ENCODE measurements around the gene ZNF491.
"Not testable (repeated sequence)": the region's sequence is repeated elsewhere in the genome, so short reads cannot be mapped to it uniquely, and the experiment has no call there.

The ZNF491 gene

DNA sequence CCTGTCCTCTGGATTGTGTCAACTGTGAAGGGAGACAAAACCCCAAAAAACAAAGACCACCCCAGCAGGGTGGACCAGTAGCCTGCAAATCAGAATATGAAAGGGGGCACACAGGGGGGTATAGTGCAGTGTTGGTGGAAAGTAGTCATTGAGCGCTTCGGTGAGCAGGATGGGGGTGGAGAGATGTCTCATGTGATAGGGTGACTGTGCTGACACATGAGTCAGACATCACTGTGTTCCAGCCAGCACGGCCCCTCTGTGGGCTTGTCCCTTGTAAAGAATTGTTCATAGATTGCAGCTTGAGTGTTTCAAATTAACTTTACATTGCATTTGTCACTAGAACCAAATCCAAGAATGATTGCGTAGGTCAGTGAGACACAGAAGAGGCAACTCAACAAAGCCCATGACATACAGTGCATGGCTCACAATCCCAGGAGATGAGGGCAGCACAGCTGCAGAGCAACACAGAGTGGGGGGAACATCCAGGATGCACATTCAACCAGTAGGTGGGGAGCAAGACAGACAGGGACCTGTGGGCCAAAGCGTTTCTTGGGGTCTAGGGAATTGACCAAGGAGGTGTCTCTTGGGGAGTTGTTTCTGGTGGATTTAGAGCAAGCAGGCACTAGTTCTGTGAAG, 23.3 kb downstream of the ZNF491 start:
- no peak overlapping the region for H3K4me3 ChIP-seq (ENCODE audit: control insufficient read depth, low read depth, low read length)
- peak; percentile 80 for DNase-seq (ENCODE audit: low read depth)
- TF ChIP-seq, protein P1, sequence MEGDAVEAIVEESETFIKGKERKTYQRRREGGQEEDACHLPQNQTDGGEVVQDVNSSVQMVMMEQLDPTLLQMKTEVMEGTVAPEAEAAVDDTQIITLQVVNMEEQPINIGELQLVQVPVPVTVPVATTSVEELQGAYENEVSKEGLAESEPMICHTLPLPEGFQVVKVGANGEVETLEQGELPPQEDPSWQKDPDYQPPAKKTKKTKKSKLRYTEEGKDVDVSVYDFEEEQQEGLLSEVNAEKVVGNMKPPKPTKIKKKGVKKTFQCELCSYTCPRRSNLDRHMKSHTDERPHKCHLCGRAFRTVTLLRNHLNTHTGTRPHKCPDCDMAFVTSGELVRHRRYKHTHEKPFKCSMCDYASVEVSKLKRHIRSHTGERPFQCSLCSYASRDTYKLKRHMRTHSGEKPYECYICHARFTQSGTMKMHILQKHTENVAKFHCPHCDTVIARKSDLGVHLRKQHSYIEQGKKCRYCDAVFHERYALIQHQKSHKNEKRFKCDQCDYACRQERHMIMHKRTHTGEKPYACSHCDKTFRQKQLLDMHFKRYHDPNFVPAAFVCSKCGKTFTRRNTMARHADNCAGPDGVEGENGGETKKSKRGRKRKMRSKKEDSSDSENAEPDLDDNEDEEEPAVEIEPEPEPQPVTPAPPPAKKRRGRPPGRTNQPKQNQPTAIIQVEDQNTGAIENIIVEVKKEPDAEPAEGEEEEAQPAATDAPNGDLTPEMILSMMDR (conservative IDR thresholded peaks at IDR 0.05; ENCODE audit: control insufficient read depth, insufficient read depth, low read depth, low read length), result no peak

DNA sequence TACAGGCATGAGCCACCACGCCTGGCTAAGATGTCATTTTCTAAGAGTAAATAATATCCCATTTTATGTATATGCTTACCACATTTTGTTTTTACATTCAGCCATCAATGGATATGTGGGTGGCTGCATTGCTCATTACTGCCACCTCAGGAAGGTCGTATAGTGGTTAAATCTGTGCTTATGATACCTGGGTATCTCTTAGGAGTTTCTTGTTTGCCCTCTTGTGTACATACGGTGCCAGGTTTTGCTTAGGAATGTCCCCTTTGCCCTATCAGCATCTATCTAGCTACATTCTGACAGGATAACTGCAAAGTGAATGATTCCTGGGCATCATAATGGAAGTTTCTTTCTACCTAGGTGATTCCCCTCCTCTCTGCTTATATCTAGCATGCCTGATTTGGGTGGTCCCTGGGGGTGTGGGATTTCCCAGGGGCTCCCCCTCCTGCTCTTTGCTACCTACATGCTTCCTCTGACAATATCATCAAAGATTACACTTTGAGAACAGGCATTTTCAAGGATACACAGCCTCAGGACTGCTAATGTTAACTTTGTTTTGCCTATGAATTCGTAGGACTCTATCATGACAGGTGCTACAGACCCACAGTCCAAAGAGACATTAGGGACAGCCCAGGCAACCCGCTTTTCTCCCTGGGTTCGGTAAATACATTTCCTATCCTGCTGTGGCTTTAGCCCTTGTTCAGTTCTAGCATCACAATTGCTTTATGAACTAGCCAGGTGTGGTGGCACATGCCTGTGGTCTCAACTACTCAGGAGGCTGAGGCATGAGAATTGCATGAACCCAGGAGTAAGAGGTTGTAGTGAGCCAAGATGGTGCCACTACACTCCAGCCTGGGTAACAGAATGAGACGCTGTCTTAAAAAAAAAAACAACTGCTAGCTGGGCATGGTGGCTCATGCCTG, 30.9 kb downstream of the ZNF491 start:
- H3K4me3 ChIP-seq (ENCODE audit: control insufficient read depth, low read depth, low read length); DNase-seq (ENCODE audit: low read depth): not testable (repeated sequence)

DNA sequence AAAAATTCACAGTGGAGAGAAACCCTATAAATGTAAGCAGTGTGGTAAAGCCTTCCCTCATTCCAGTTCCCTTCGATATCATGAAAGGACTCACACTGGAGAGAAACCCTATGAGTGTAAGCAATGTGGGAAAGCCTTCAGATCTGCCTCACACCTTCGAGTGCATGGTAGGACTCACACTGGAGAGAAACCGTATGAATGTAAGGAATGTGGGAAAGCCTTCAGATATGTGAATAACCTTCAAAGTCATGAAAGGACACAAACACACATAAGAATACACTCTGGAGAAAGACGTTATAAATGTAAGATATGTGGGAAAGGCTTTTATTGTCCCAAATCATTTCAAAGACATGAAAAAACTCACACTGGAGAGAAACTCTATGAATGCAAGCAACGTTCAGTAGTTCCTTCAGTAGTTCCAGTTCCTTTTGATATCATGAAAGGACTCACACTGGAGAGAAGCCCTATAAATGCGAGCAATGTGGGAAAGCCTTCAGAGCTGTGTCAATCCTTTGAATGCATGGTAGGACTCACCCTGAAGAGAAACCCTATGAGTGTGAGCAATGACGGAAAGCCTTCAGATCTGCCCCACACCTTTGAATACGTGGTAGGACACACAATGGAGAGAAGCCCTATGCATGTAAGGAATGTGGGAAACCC, 34.1 kb downstream of the ZNF491 start:
- TF ChIP-seq, protein P1 (conservative IDR thresholded peaks at IDR 0.05; ENCODE audit: control insufficient read depth, insufficient read depth, low read depth, low read length), result no peak
- H3K4me3 ChIP-seq (ENCODE audit: control insufficient read depth, low read depth, low read length), result no peak overlapping the region
- DNase-seq (ENCODE audit: low read depth), result no peak

DNA sequence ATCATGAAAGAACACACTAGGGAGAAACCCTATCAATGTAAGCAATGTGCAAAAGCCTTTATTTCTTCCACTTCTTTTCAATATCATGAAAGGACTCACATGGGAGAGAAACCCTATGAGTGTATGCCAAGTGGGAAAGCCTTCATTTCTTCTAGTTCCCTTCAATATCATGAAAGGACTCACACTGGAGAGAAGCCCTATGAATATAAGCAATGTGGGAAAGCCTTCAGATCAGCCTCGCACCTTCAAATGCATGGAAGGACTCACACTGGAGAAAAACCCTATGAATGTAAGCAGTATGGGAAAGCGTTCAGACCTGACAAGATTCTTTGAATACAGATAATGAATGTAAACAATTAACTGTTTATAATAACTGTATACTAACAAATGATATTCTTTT, 35.2 kb downstream of the ZNF491 start:
- no peak overlapping the region for H3K4me3 ChIP-seq (ENCODE audit: control insufficient read depth, low read depth, low read length)
- TF ChIP-seq, protein P1 (conservative IDR thresholded peaks at IDR 0.05; ENCODE audit: control insufficient read depth, insufficient read depth, low read depth, low read length), result no peak
- no peak for DNase-seq (ENCODE audit: low read depth)

DNA sequence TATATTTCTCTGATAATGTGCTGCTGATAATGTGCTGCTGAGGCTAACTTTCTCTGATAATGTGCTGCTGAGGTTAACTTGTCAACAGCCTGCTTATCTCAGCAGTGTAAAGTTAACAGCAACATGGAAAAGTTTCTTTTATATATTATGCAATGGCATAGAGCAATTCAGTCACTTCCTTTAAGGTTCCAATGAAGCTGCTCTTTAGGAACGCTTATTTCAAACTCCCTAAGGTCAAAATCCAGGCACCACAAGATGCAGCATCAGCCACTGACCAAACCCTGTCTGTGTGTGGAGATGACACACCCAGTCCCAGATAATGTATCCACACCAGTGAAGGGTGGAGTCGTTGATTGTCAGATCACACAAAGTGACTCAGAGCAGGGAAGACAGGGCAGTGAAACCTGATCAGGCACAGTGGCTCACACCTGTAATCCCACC, 37.3 kb downstream of the ZNF491 start:
- not testable (repeated sequence) for DNase-seq (ENCODE audit: low read depth); H3K4me3 ChIP-seq (ENCODE audit: control insufficient read depth, low read depth, low read length)

DNA sequence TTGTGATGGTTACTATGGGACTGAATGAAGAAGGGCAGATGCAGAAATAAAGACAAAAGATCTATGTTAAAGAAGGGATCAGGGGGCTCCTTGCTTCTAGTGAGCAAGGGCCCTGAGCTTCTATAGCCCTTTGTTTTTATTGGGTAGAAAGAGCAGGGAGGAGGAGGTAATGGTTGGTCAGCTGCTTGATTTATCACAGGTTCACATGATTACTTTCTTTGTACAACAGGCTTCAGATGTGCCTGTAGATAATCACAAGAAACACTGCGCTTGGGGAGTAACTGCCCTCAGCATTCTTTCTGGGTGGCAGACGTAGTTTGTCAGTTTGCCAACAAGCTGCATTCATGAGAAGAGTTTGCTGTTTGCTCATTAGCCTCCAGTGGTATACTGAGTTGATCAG, 45.4 kb downstream of the ZNF491 start:
- no peak for DNase-seq (ENCODE audit: low read depth)
- H3K4me3 ChIP-seq (ENCODE audit: control insufficient read depth, low read depth, low read length), result no peak overlapping the region
- TF ChIP-seq, protein P1 (conservative IDR thresholded peaks at IDR 0.05; ENCODE audit: control insufficient read depth, insufficient read depth, low read depth, low read length), result no peak

DNA sequence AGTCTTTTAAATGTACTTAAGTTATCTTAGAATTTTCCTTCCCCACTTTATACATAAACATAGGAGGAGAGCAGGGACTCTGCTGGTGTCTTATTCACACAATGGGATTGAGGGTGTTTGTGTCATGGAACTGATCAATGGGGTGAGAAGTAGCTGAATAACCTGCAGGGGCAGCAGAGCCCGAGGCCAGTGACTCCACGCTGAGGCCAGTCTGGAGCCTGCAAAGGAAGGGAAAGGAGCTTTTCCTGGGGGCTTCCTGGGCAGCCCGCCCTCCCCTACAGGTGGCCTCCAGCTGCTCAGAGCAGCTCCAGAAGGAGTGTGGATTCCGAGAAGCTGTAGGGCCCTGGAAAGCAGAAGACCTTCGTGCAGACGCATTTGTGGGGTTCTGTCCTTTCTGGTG, 49.3 kb downstream of the ZNF491 start:
- DNase-seq (ENCODE audit: low read depth); H3K4me3 ChIP-seq (ENCODE audit: control insufficient read depth, low read depth, low read length): not testable (repeated sequence)

DNA sequence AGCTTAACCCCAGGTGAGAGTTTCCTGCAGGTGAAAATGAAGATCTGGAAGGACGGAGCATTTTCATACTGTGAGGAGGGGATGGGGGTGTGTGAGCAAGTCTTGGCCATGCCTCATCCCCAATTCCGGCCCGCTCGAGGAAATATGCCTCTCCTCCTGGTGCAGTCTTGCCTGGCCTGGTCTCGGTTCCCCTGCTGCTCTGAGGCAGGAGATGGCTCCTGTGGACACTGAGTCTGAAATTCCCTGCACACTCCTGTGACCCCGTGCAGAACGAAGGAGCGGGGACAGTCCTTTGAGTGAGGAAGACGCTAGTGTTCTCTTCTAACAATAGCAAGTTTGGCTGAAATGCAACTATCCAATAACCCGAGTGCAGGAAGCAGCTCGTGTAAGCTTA, 49.9 kb downstream of the ZNF491 start:
- H3K4me3 ChIP-seq (ENCODE audit: control insufficient read depth, low read depth, low read length), result peak overlapping the region; percentile 46
- DNase-seq (ENCODE audit: low read depth), result no peak
- TF ChIP-seq, protein P1 (conservative IDR thresholded peaks at IDR 0.05; ENCODE audit: control insufficient read depth, insufficient read depth, low read depth, low read length), result no peak
